GM19043 (cell line): ENCODE measurements around the gene PAPOLB.
"Not testable (repeated sequence)": the region's sequence is repeated elsewhere in the genome, so short reads cannot be mapped to it uniquely, and the experiment has no call there.

Experiments
- ATAC-seq: cut with Tn5 transposase; IDR thresholded peaks from one replicate; pipeline ENCODE4 v1.9.1; 2021; ENCODE audit warnings: low read depth; ENCODE audit not compliant: unreplicated experiment

PAPOLB gene

DNA sequence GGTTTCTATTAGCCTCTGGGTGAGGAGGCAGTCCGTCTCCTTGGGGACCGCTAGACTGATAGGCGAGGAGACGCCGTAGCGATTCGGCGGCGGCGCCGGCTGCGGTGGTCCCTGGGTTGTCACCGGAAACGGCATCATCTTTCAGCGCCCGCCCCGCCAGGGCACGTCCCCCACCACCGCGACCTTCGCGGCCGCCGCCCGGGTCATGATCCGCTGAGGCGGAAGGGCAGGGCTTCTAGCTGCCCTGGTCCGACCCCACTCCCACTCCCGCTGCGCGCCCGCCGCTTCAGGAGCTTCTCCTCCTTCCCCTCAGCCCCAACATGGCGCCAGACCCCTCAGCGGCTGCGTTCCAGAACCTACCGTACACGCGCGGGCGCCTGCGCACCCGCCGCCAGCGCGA, at the start of gene PAPOLB:
PAPOLB (minus strand) TSS at position 358 of the 400 bp plus-strand sequence; CDS start at position 138, 220 bp downstream.
- ATAC-seq = no peak

DNA sequence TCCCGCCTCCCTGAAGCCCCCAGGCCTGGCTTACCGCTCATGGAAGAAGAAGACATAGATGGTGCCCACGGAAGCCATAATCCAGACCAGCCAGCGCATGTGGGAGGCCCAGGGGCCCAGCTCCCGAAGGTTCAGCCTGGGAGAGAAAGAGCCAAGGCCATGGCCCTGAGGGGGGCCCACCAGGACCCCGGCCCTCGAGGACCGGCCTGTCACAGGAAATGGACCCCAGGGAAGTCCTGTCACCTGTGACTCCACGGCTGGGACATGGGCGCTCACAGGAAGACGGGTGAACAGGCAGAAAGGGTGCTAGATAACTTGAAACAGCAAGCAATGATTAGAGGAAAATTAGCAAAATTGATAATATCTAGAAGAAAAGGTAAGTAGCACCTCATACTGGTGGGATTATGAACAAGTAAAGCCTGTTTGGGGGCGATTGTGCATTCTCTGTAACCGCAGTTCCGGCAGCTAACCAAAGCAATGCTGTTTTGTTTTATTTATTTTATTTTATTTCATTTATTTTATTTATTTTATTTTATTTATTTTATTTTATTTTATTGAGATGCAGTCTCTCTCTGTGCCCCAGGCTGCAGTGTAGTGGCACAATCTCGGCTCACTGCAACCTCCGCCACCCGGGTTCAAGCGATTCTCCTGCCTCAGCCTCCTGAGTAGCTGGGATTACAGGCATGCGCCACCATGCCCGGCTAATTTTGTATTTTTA, 49.4 kb upstream of the PAPOLB start:
- no peak for ATAC-seq

DNA sequence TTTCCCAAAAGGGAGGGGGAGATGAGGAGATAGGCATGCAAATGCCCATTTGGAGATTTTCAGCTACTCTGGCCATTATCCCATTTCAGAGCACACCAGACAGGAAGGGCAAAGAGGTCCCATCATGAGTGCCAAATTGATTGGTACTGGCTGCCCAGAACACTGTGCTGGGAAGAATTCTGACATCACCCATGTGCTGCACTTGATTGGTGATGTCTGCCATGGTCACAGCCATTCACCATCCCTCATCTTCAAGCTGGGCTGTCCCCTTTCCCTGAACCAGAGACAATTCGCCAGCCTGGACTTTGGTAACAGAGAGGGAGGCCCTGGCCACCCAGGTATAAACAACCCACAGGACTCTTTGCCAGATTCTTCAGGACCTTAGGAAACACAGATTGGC, 44.9 kb upstream of the PAPOLB start:
- no peak for ATAC-seq

DNA sequence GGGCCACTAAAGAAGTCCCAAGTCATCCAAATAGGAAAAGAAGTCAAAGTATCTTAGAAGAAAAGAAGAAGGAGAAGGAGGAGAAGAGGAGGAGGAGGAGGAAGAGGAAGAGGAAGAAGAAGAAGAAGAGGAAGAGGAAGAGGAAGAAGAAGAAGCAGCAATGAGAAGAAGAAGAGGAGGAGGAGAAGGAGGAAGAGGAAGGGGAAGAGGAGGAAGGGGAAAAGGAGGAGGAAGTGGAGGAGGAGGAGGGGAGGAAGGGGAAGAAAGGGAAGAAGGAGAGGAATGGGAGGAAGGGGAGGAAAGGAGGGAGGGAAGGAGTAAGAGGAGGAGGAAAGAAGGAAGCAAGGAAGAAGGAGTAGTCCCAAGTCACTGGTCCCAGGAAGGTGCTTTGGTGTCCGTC, 43.3 kb upstream of the PAPOLB start:
- ATAC-seq = no peak

DNA sequence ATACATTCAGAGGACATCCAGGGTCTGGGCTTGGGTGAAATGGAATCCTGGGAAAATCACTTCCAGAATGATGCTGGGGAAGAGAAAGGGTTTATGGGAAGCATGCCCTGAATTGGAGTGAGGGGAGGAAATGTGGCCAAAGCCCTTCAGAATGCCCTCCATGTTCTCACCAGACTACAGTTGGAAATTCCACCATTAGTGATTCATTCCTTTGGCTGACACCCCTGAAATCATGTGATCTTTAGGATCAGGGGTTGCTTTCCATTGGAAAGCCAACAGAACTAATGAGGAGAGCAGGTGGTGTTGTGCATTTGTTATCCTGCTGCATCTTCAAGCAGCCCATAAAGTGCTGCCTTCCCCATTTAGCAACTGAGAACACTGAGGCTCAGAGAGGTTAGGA, 42.5 kb upstream of the PAPOLB start:
- no peak for ATAC-seq

DNA sequence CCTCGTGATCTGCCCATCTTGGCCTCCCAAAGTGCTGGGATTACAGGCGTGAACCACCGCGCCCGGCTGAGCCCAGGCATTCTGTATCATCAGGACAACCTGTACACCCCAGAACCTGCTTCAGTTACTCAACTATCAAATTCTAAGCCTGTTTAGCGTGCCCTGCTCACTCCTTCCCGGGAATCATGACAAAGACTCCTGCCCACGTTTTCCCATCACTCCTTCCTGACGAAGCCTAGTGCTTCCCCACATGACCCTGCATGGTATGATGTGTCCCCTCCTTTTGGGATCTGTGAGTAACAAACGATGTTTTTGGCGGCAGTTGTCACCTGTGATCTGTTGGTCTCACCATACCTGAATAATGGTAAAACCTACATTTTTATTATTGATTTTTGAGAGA, 33.9 kb upstream of the PAPOLB start:
- no peak for ATAC-seq

DNA sequence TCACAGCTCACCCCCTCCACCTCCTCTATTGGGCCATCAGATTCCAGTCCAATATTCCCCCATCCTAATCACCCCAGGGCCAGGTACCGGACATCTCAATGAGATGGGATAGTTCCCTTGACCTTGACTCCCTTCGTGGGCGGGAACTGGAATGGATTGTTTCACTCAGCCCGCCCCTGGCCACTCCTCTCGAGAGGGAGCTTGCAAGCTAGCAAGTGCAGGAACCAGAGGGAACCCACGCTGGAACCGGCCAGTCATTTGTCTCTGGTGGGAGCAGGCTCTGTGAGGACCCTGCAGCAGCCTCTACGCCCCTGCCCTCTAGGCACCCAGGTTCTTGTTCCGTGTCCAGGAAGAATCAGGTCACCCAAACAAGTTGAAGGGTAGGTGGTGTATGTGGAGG, 32.7 kb upstream of the PAPOLB start:
- ATAC-seq = no peak

DNA sequence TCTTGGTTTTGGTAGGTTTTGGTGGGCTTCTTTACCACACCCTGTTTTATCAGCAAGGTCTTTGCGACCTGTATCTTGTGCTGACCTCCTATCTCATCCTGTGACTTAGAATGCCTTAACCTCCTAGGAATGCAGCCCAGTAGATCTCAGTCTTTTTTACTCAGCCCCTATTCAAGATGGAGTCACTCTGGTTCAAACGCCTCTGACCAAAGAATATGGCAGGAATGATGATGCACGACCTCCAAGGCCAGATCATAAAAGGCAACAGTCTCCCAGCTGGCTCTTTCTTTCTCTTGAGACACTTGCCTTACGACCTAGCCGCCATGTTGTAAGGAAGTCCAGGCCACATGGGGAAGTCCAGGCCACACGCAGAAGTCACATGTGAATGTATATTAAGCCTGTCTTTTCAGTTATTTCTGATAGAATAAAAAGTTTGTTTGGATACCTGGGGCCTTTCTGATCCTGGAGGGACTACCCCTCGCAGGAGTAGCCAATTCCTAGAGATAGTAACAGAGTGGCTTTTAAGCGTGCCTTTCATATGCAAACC, 32.2 kb upstream of the PAPOLB start:
- no peak for ATAC-seq

DNA sequence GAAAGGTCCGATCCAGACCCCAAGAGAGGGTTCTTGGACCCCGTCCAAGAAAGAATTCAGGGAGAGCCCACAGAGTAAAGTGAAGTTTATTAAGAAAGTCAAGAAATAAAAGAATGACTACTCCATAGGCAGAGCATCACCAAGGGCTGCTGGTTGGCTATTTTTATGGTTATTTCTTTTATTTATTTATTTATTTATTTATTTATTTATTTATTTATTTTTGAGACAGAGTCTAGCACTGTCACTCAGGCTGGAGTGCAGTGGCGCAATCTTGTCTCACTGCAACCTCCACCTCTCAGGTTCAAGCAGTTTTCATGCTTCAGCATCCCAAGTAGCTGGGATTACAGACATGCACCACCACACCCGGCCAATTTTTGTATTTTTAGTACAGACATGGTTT, 31.4 kb upstream of the PAPOLB start:
- not testable (repeated sequence) for ATAC-seq

DNA sequence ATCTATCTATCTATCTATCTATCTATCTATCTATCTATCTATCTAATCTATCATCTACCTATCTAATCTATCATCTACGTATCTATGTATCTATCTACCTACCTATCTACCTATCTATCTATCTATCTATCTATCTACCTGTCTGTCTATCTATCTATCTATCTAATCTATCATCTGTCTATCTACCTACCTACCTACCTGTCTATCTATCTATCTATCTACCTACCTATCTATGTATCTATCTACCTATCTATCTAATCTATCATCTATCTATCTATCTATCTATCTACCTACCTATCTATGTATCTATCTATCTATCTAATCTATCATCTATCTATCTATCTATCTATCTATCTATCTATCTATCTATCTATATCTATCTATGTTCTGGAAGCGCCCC, 29.7 kb upstream of the PAPOLB start:
- ATAC-seq = not testable (repeated sequence)

DNA sequence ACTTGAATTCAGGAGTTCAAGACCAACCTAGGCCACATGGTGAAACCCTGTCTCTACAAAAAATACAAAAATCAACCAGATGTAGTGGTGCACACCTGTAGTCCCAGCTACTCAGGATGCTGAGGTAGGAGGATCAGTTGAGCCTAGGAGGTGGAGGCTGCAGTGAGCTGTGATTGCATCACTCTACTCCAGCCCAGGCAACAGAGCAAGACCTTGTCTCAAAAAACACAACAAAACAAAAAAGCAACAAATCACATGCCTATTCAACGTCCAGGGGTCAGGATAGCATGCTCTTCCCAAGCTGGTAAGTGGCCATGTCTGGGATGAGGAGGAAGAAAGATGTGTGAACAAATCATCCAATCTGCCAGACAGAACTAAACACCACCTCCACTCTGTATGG, 27.9 kb upstream of the PAPOLB start:
- no peak for ATAC-seq

DNA sequence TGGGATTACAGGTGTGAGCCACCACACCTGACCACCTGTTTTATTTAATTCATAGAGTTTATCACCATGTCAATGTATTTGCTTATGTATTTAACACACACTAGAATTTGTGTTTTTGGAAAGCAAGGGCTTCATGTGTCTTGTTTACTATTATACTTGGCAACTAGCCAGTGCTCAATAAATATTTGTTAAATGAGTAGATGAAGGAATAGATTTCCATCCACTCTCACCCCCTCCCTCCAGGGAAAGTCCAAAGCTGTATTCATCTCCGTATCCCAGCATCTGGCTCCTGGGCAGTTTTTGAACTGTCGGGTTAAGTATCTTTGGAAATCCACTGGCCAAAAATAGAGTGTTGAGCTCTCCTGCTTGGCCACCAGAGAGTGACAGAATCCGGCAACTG, 26.3 kb upstream of the PAPOLB start:
- no peak for ATAC-seq

DNA sequence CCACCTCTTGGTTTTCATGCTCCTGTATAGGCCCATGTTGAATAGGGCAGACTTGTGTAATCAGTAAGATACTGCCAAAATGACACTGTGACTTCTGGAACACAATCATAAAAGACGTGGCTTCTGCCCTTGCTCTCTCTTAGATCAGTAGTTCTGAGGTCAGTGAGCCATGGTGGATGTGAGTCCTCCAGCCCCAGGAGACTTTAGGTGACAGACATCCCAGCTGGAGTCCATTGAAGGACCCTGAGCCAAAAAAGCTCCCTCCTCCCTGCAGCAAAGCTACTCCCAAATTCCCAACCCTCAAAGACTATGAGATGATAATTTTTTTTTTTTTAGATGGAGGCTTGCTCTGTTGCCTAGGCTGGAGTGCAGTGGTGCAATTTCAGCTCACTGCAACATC, 24.8 kb upstream of the PAPOLB start:
- no peak for ATAC-seq

DNA sequence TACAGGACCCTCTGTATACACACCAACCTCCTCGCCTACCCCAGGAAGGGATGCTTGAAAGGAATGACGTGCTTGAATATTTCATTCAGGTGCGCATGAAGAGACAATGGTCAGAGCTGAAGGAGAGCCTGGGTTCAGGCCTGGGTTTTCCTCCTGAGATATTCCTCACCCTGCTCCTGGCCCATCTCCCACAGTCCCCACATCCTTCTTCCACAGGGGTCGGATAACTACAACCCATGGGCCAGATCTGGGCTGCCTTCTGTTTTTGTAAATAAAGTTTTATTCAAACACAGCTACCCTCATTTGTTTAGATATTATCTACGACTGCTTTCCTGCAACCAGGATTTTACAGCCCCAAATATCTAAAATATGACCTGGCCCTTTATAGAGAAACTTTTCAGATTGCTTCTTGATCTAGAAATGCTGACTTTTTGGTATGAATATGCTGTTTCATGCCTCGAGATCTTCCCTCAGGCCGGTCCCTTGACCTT, 23.5 kb upstream of the PAPOLB start:
- ATAC-seq = no peak

DNA sequence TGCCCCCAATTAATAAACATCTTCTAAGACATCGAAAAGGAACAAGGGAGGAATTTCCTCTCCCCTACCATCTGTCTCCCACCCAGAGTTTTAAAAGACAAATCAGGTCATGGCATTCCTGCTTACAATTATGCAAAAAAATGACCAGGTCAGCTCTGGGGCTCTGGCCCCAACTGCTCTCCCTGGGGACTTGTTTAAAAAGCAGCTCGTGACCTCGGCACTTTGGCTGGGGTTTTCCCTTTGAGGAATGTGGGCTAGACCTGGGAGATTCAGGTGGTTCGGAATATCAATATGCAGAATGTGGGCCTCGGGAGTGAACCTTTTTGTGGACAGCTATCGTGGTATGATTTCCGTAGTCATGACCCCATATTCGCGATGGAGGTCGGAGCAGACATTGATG, 22.3 kb upstream of the PAPOLB start:
- ATAC-seq = no peak

DNA sequence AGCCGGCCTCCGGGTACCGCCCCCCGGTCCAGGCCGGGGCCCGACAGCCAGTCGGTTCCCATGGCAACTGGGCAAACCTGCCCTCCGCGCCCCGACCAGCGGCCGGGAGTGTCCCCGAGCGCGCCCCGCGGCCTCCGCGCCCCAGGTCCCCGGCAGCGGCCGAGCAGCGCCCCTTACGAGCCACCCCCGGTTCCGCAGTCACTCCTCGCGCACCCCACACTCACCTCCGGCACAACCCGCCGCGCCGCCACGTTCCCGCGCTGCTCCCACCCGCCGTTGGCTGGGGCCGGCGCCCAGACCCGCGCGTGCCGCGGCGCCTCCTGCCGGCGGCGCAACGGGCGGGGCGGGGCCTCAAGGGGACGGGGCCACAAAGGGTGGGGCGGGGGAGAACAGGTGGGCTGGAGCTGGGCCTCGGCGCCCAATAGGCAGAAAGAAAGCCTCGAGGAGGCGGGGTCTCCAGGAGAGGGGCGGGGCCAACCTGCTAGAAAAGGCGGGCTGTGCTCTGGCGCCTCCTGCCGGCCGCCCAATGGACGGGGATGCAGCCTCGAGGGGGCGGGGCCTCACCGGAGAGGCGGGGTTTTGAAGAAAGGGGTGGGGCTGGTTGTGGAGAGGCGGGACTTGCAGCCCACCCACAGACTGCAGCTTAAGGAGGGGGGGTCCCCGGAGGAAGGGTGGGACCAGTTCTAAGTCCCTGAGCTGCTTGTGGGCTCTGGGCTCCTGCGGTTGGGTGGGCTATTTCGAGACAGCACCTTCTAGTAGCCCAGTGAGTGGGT, 21.7 kb upstream of the PAPOLB start, which contains the start of gene RADIL:
RADIL (minus strand) TSS at position 345 of the 773 bp plus-strand sequence. CDS start 5,577 bp downstream, outside the sequence.
- peak; percentile 70 for ATAC-seq

DNA sequence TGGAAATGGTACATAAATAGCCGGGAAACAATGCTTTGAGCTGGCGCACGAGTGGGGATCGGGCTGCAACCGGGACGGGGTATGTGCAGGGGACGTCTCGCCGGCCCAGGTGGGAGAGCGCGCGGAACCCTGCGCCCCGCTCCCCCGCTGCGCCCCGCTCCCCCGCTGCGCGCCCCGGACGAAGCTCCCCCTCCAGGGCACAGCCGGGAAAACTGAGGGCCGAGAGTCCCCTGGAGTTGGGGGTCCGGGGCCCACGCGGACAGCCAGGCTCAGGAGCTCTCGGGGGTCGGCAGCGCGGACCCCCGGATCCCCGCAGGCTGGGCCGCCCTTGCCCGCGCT, 21.2 kb upstream of the PAPOLB start:
- no peak for ATAC-seq

DNA sequence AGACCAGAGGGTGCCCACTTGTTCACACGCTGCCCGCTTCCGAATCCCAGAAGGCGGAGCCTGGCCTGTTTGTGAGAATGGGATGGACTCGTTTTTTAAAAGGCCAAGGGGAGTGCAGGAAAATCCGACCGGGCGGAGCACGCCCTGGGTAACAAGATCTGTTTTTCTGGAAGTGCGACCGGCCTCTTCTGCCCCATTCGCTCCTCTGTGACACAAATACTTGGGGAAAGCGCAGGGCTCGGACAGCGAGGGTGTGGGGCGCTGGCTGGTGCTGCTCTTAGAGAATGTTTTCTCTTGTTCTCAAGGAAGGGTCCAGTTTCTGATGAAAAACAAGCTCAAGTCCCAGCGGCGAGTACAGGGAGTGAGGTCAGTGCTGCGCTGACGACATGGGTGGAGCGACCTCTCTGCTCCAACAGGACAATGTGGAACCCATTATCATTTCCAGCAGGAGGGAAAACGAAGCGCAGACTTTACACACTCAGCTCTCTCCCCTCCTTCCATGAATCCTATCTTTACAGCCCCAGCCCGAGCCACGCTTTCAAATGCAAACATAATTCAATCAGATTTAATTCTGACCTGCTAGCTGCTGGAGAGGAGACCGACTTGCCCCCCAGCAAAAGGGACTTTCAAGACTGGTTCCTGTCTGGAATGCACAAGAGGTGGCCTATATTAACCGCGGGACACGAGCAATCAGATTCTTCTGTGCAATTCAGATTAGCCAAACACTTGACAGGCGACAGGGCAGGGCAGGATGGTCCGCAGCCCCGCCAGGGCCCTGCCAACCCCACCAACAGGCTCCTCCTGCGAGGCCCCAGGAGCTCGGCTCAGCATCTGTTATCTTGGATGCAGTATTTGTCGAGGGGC, 20.6 kb upstream of the PAPOLB start:
- ATAC-seq = no peak

DNA sequence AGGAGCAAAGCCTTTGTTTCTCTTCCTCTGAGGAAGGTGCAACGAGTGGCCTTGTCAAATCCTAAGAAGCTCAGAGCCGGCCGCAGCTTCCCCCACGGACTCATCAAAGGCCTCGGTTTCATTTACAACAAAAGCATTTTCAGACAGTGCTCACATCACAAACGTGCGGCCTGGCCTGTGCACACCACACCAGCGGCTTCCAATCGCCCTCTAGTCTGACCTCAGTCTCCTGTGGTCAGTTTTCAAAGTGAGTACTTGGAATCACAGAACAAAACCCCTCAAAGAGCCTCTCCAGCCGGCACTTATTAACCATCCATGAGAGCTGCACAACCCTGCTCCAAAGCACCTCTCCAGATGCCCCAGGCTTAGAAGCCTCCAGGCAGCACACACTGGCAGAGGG, 18.4 kb upstream of the PAPOLB start:
- ATAC-seq = no peak

DNA sequence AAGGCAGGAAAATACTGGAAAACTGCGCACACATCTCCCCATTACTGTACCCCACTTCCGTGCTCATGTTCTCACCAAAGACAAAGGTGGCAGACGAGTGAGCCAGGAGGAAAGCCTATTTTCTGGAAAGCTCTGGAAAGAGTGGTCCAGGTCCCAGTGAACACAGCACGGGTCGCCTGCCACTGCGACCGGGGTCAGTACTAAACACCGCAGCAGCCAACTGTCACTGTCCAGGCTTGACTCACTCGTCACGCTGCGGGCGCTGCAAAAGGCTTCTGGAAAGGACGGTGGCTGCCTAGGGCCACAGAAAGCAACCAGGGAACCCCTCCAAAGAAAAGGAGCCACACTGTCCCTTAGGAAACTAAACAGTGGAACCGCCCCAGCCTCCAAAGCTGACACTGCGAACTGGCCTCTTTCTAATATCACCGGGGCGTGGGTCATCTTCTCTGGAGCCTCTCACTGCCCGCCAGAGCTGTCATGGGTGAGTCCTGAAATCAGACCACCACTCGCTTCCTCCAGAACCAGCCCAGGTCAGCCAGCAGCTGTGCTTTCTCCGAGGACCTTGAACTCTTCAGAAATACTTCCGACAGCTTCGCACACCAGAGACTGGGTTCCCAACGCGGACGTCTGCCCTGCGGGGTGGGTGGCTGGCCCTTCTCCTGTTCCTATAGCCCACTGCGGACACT, 17.7 kb upstream of the PAPOLB start:
- no peak for ATAC-seq
